ENCODE data around the gene FNDC5. TPM values are rescaled to one million over a fixed set of nuclear protein-coding genes. Genes with fewer than 3 reads are reported as not detected.

The FNDC5 gene
- total and polyA plus RNA-seq, 9 of the 15 experiments (the other 6 are each of a cell fraction or from before 2014, with no cell fraction given) = 0.06 to 2.1 (median 0.22) TPM

GRCh38 chr1:32892368-32893197 is 21.9 kb upstream of the FNDC5 start (continued):
- TF ChIP-seq E2F6 (IDR thresholded peaks at IDR 0.05; ENCODE audit: borderline replicate concordance in 1 of 2, extremely low read depth in 1 of 2, insufficient read depth in 1 of 2, insufficient read length in 1 of 2, low read depth in 1 of 2, low read length in 1 of 2, poor library complexity in 1 of 2, severe bottlenecking in 1 of 2) = peak; percentile 60 to 71
- peak; percentile 85 for TF ChIP-seq HNRNPL (IDR thresholded peaks at IDR 0.05; ENCODE audit: low read depth, low read length)
- TF ChIP-seq XRCC3 (IDR thresholded peaks at IDR 0.05) = no peak
- TF ChIP-seq TFAP4 (CRISPR knock-in tag; IDR thresholded peaks at IDR 0.05; ENCODE audit: borderline replicate concordance) = peak; percentile 88
- TF ChIP-seq SP1 (CRISPR knock-in tag; IDR thresholded peaks at IDR 0.05) = peak; percentile 81
- no peak for TF ChIP-seq NEUROD1 (IDR thresholded peaks at IDR 0.05; ENCODE audit: borderline replicate concordance, low read depth, low read length, partially characterized antibody)
- TF ChIP-seq MAFF (IDR thresholded peaks at IDR 0.05; ENCODE audit: low read length) = no peak
- no peak for TF ChIP-seq VEZF1 (CRISPR knock-in tag; IDR thresholded peaks at IDR 0.05)
- TF ChIP-seq NFE2 (IDR thresholded peaks at IDR 0.05; ENCODE audit: low read depth) = no peak
- TF ChIP-seq SMARCB1 (IDR thresholded peaks at IDR 0.05; ENCODE audit: insufficient read length, low read depth) = no peak
- TF ChIP-seq ZNF644 (tag; IDR thresholded peaks at IDR 0.05; ENCODE audit: low read depth) = no peak
- no peak for TF ChIP-seq ZNF707 (CRISPR knock-in tag; conservative IDR thresholded peaks at IDR 0.05)
- no peak for TF ChIP-seq NR4A1 (CRISPR knock-in tag; IDR thresholded peaks at IDR 0.05)
- 0 out of 2 replicates have a peak, but pooled peaks have one; percentile 60 for TF ChIP-seq NR4A1 (tag; IDR thresholded peaks at IDR 0.05)
- TF ChIP-seq ZNF592 (IDR thresholded peaks at IDR 0.05) = no peak
- no peak for TF ChIP-seq ZSCAN29 (IDR thresholded peaks at IDR 0.05)
- TF ChIP-seq HNRNPUL1 (IDR thresholded peaks at IDR 0.05; ENCODE audit: low read length) = no peak
- no peak; the same call in 1 of the 2 replicates for TF ChIP-seq ZNF740 (CRISPR knock-in tag; IDR thresholded peaks at IDR 0.05)
- TF ChIP-seq ZNF740 (tag; IDR thresholded peaks at IDR 0.05) = no peak

Measured in K562 (cell line).